NCI-H2196 (cell line): ENCODE data around the gene PCGF6.
"Not testable (repeated sequence)": the region's sequence is repeated elsewhere in the genome, so short reads cannot be mapped to it uniquely, and the experiment has no call there.

ENCODE experiments used
- DNase-seq: peaks from one replicate; lab custom pipeline; 2025; ENCODE audit not compliant: unreplicated experiment; lab: John Stamatoyannopoulos, UW

Gene PCGF6, protein sequence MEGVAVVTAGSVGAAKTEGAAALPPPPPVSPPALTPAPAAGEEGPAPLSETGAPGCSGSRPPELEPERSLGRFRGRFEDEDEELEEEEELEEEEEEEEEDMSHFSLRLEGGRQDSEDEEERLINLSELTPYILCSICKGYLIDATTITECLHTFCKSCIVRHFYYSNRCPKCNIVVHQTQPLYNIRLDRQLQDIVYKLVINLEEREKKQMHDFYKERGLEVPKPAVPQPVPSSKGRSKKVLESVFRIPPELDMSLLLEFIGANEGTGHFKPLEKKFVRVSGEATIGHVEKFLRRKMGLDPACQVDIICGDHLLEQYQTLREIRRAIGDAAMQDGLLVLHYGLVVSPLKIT

DNA sequence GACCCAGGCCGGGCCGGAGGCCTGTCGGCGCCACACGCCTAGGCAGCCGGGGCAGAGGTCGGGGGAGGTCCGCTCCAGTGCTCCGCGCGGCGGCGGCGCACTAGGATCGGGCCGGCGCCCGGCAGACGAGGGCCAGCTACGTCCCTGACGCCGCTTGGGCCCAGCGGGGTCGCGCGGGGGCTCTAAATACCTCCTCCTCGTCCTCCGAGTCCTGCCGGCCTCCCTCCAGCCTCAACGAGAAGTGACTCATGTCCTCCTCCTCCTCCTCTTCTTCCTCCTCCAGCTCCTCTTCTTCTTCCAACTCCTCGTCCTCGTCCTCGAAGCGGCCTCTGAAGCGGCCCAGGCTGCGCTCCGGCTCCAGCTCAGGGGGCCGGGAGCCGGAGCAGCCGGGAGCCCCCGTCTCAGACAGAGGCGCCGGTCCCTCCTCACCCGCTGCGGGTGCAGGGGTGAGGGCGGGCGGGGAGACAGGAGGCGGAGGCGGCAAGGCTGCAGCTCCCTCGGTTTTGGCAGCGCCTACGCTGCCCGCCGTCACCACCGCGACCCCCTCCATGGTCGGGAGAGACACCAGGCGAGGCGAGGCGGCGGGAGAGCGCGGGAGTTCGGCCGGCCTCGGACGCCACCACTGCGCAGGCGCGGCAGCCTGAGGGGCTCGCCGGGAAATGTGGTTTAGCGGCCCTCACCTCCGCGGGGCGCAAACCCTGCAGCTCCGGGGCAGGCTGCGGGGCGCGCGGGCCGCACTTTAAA is at the start of gene PCGF6:
Gene PCGF6 (minus strand): TSS at position 624 of the 744 bp plus-strand sequence. CDS start 74 bp downstream, at position 550.
- peak; percentile 64 for DNase-seq

DNA sequence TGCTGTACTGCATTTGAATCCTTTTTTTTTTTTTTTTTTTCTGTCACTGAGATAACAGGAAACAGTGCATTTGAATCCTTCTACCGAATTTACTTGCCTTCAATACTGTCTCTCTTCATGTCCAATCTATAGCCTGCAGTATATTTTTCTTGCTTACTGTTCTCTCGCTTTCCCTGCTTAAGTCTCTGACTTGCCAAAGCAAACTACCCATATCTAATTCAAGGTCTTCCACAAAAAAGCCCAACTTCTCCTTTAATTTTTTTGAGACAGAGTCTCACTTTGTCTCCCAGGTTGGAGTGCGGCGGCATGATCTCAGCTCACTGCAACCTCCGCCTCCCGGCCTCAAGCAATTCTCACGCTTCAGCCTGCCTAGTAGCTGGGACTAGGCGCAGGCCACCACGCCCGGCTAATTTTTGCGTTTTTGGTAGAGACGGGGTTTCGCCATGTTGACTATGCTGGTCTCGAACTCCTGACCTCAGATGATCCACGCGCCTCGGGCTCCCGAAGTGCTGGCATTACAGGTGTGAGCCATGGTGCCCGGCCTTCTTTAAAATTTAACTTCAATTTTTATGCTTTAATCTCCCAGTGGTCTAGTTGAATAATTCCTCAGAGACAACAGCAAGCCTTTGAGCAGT is 46.4 kb upstream of the PCGF6 start:
- DNase-seq, result no peak

DNA sequence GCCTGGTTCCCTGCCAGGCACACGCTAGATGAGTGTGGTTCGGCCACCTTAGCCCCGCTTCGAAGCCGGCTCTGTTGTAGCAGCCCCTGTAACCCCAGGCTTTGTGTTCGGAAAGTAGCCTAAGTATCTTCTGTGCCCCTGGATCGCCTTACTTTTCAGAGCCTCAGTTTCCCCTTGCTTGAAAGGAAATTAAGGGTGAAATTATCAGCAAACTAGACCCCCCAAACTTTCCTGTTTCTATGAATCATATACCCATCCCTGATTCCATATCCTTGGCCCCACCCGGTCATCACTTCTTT is 45.8 kb upstream of the PCGF6 start:
- DNase-seq, result no peak

DNA sequence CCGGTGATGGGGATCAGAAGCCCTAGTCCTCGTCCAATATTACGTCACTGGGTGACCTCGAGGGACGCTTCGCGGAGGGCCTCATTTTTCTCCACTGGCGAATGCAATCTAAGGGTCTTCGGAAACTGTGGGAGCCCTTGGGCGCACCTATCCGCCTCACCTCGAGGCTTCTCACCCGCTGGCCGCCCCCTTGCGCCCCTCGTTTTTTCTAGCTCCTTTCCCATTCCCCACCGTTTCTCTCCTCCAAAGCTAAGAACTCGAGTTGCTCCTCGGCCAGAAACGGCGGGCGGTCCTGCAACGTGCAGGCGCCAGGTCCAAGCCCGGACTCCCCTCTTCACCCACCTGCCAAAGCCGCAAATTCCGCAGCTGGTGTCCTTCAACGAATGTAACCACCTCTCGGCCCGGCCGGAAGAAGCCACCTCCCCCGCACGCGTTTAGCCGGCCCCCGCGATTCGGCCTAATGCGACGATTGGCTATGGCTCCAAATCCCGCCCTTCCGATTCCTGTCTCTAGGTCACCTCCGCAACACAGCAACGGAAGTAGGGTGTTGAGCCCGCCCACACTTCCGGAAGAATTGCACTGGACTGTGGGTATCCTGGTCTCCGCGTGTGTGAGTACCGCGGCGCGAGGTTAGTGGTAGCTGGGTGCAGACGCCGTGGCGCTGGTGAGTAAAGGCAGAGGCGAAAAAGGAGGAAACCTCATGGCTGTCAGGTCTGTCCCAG is 45.3 kb upstream of the PCGF6 start, which contains the start of the genes ATP5MK and PDCD11:
Gene ATP5MK (minus strand): TSS at position 409 of the 722 bp plus-strand sequence. CDS start 4,018 bp downstream, outside the sequence.
Gene PDCD11 (plus strand): TSS at position 560 of the 722 bp plus-strand sequence. CDS start 1,801 bp downstream, outside the sequence.
- DNase-seq, result peak; percentile 90

DNA sequence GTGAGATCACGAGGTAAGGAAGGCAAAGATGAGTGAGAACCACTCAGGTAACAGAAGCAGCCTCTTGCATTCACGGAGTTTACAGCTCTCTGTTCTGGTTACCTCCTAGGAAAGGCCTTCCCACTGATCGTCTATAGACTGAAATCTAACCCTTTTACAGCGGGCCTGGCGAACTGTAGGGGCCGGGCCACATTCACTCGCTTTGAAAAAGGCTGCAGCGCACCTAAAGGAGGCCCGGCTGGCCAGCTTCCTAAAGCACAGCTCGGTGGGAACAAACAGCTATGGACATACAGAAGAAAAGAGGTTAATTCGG is 44.8 kb upstream of the PCGF6 start:
- DNase-seq, result no peak

DNA sequence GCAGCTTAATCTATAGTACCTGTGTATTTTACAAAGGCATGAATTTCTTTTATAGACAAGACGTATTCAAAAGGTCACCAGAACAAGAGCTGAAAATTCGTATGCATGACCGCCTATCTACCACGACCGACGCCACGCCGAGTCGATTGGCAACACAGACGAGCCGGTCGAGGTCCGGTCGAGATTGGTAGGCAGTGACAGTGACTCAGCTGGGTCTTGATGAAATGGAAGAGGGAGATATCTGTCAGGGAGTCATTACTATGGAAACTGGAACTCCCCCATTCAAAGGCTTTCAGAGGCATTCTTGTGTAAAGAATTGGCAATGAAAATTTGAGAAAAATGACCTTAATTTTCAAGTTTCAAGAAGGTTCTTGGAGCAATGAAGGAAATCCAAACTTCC is 43.2 kb upstream of the PCGF6 start:
- DNase-seq, result no peak

DNA sequence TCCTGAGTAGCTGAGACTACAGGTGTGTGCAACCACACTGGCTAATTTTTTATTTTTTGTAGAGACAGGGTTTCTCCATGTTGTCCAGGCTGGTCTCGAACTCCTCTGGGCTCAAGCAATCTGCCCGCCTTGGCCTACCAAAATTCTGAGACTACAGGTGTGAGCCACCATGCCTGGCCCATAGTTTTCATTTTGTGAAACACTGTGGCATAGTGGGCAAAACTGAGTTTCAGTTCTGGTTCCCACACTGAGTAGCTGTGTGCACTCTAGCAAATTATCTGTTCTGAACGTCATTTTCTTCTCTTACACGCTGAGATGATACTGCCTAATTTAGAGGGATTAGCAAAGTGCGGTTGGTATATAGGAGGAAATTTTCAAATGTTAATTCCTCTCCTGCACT is 31.8 kb upstream of the PCGF6 start:
- no peak for DNase-seq

DNA sequence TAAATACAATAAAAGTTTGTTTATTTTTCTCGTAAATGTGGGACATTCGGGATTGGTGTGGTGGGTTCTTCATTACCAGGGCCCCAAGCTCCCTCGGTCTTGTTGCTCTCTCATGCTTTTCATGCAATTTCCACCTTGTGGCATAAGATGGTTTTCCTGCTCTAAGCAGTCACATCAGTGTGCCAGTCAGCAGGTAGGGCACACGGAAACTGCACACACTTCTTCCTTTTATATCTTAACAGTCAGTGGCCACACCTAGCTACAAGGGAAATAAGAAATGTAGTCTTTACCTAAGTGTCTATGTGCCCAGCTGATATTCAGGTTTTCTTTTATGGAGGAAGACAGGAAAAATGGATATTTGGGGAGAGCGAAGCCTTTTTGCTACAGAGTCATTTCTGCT is 23.3 kb upstream of the PCGF6 start:
- no peak for DNase-seq

DNA sequence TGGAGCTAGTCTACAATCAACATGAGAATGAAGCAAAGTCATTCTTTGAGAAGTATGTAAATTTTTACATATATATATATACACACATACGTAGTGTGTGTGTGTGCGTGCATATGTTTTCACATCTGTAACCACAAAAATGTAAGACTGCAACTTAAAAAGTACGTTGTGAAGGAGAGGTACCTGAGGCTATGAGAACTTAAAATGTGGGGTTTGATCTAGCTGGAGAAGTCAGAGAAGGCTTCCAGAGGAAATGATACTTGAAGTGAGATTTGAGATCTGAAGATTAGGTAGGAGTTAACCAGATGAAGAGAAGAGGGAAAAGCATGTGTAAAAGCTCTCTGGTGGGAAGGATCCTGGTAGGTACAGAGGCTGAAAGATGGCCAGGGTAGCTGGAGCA is 22.6 kb upstream of the PCGF6 start:
- DNase-seq, result no peak

DNA sequence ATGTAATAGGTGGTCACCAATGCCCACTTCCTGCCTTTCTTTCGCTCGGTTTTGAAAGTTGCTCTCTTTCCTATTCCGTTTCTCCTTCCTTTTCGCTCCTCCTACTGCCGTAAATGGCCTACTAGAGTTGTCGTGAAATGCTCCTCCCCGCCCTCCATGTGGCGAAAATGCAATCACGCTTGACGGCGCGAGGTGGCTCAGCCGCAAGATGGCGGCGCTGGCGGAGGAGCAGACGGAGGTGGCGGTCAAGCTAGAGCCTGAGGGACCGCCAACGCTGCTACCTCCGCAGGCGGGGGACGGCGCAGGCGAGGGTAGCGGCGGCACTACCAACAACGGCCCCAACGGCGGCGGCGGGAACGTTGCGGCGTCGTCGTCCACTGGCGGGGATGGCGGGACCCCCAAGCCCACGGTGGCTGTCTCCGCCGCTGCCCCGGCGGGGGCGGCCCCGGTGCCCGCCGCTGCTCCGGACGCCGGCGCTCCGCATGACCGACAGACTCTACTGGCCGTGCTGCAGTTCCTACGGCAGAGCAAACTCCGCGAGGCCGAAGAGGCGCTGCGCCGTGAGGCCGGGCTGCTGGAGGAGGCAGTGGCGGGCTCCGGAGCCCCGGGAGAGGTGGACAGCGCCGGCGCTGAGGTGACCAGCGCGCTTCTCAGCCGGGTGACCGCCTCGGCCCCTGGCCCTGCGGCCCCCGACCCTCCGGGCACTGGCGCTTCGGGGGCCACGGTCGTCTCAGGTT is 17.0 kb upstream of the PCGF6 start, which contains the start of gene TAF5:
Gene TAF5 (plus strand): TSS at position 195 of the 737 bp plus-strand sequence. CDS start 14 bp downstream, at position 209.
- peak; percentile 81 for DNase-seq

DNA sequence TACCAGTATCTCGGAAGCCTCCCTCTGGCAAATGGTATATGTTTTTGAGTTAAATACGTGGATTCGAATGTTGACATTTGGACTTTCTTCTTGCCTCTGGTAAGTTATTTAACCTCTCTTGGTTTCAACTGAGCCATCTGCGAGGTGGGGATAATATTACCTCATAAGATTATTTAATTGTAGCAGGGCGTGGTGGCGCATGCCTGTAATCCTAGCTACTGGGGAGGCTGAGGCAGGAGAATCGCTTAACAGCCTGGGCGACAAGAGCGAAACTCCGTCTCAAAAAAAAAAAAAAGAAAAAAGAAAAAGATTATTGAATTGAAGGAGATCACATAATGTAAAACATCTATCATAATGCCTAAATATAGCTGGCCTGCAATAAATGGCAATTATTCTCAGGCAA is 16.4 kb upstream of the PCGF6 start:
- no peak for DNase-seq

DNA sequence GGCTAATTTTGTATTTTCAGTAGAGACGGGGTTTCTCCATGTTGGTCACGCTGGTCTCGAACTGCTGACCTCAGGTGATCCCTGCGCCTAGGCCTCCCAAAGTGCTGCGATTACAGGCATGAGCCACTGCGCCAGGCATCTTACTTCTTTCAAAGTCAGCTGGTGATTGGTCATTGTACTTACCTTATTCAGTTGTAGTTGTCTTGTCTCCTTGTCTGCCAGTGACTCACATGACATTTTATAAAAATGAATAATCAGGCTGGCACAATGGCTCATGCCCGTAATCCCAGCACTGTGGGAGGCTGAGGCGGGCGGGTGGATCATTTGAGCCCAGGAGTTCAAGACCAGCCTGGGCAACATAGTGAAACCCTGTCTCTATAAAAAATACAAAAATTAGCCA is 9.9 kb upstream of the PCGF6 start:
- not testable (repeated sequence) for DNase-seq

DNA sequence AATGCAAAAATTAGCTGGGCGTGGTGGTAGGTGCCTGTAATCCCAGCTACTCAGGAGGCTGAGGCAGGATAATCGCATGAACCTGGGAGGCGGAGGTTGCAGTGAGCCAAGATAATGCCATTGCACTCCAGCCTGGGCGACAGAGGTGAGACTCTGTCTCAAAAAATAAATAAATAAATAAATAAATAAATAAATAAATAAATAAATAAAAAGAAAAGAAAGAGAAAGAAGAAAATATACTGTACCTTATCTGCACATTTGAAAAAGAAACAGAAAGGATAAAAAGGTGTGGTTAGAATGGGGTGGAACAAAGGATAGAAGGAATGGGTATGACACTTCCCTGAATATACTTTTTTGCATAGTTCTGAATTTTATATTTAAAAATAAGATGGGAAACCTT is 8.6 kb upstream of the PCGF6 start:
- DNase-seq, result not testable (repeated sequence)

DNA sequence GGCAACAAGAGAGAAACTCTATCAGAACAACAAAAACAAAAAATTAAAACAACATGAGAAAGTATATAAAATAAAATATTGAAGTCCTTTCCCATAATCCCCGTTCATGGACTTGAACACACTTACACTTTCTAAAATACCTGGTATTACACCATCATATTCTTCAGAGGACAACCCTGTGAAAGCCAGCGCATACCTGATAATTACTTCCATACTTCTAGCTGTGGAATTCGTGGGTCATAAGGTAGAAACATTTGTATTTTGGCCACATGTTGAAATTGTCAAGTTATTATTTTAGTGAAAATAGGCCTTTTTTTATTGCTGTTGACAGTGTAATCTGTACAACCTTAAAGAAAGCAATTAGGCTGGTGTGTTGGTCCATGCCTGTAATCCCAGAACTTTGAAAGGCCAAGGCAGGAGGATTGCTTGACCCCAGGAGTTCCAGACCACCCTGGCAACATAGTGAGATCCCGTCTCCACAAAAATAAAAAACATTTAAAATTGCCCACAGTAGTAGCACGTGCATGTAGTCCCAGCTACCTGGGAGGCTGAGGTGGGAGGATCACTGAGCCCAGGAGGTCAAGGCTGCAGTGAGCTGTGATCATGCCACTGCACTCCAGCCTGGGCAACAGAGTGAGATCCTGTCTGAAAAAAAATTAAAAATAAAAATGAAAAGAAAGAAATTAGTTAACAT is 5.1 kb upstream of the PCGF6 start:
- no peak for DNase-seq

DNA sequence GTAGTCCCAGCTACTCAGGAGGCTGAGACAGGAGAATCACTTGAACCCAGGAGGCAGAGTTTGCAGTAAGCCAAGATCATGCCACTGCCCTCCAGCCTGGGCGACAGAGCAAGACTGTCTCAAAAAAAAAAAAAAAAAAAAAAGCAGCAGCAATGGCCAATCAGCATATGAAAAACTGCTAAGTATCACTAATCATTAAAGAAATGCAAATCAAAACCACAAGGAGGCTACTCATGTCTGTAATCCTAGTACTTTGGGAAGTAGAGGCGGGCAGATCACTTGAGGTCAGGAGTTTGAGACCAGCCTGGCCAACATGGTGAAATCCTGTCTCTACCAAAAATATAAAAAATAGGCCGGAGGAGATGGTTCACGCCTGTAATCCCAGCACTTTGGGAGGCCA is 3.6 kb upstream of the PCGF6 start:
- not testable (repeated sequence) for DNase-seq

DNA sequence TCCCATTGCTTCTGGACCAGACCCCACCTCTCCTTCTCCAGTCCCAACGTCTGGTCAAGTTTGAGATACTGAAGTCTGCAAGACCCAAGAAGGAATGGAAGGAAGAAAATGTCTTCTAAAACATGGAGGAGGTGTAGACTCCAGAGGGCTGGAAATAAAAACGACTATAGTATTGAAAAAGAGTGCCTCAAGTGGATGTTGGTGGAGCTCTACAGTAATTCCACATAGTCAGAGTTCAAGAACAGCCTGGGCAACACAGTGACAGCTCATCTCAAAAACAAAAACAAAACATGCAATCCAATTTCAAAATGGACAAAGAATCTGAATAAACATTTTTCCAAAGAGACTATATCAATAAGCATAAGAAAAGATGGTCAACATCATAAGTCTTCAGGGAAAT is 2.3 kb upstream of the PCGF6 start:
- no peak for DNase-seq

DNA sequence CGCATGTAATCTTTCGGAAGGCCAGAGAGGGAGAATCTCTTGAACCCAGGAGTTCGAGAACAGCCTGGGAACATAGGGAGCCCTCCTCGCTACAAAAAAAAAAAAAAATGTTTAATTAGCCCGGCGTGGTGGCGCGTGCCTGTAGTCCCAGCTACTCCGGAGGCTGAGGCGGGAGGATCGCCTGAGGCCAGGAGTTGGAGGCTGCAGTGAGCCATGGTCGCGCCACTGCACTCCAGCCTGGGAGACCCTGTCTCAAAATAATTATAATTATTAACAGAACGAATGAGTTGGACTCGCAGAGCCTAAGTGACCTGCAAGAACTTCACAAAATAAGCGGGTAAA is 794 bp downstream of the PCGF6 start:
- DNase-seq, result no peak

DNA sequence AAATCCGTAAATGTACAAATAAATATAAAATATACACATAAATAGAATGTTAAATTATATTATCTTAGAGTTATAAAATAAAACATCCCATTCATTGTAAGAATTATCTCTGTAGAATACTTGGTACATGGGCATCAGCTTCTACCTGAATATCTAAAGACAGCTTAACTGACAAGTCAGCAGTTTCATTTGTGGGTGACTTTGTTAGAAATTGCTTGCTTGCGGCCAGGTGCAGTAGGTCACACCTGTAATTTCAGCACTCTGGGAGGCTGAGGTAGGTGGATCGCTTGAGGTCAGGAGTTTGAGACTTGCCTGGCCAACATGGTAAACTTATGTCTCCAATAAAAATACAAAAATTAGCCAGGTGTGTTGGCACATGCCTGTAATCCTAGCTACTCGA is 14.6 kb downstream of the PCGF6 start:
- DNase-seq, result no peak

DNA sequence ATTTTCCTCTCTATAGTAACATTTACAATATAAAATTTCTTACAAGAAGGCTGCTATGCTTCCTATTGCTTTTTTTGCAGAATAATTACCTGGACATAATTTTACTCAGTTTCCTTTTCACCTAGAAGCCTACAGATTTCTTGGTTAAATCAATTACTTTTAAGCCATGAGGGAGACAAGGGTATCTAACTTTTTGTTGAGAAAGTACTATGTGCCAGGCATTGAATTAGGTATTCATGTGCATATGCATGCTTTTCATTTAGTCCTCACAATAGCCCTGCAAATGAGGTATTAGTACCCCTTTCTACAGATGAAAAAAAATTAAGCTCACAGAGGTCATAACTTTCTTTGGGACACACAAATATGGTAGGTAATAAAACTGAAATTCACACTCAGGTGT is 16.4 kb downstream of the PCGF6 start:
- no peak for DNase-seq

DNA sequence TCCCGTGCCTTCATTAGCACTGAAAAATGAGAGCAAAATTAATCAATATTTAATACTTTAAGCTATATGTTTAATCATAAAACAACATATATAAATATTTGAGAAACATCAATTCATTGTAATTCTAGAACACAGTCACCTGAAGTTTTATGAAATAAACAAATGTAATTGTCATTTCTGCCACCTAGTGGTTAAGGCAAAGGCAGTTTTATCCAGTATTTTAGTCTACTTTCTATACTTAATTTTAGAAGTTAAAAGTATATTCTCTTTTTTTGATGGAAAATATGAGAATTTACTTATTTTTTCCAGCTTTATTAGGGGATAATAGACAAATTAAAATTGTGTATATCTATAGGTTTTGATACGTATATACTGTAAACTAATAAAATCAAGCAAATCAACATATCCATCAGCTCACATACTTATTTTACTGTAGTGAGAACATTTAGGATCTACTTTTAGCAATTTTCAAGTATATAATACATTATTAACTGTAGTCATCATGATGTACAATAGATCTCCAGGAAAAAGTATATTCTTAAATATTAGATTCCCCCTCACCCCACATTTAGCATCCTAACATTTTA is 16.9 kb downstream of the PCGF6 start:
- peak; percentile 26 for DNase-seq
